NB4 (cell line): ENCODE results near the gene DNAJC13.

Experiments
- MYC ChIP-seq: IDR thresholded peaks from 2 replicates; pipeline ENCODE4 v1.6.1; 2011; ENCODE audit warnings: low read depth, low read length
- POLR2A ChIP-seq: IDR thresholded peaks from 2 replicates; pipeline ENCODE4 v1.6.1; 2011; ENCODE audit warnings: mild to moderate bottlenecking; ENCODE audit not compliant: insufficient read length; ENCODE audit errors: extremely low read depth
- TF ChIP-seq, protein P1 (sequence below): IDR thresholded peaks from one replicate; pipeline ENCODE4 v1.5.1; 2012; ENCODE audit warnings: low read depth, low read length
- TF ChIP-seq, protein P2 (sequence below): IDR thresholded peaks from 2 replicates; pipeline ENCODE4 v1.6.1; 2011; ENCODE audit warnings: low read depth, low read length

DNA sequence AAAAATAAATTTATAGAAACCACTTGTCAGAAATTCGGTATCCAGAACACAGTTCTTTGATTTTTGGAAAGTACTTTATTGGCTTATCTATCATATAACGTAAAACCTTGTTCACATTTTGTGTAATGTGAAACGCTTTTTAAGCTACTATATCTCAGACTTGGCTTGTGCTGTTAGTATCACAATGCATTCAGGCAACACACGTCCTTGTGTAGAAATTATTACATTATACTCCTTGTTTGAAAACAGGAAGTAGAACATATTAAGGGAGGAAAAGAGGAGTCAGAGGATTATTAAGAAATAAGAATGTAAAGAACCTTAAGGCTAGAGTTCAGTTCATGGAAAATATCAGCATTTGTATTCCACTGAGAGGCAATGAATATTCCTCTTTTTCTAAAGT lies 1.6 kb downstream of the DNAJC13 start:
- TF ChIP-seq, protein P1, sequence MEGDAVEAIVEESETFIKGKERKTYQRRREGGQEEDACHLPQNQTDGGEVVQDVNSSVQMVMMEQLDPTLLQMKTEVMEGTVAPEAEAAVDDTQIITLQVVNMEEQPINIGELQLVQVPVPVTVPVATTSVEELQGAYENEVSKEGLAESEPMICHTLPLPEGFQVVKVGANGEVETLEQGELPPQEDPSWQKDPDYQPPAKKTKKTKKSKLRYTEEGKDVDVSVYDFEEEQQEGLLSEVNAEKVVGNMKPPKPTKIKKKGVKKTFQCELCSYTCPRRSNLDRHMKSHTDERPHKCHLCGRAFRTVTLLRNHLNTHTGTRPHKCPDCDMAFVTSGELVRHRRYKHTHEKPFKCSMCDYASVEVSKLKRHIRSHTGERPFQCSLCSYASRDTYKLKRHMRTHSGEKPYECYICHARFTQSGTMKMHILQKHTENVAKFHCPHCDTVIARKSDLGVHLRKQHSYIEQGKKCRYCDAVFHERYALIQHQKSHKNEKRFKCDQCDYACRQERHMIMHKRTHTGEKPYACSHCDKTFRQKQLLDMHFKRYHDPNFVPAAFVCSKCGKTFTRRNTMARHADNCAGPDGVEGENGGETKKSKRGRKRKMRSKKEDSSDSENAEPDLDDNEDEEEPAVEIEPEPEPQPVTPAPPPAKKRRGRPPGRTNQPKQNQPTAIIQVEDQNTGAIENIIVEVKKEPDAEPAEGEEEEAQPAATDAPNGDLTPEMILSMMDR, result no peak
- TF ChIP-seq POLR2A, result no peak
- TF ChIP-seq, protein P2, sequence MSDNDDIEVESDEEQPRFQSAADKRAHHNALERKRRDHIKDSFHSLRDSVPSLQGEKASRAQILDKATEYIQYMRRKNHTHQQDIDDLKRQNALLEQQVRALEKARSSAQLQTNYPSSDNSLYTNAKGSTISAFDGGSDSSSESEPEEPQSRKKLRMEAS, result no peak
- no peak for TF ChIP-seq MYC
